PC-3 (cell line): ENCODE data around the gene STX16. TPM values are rescaled to one million over a fixed set of nuclear protein-coding genes. Genes with fewer than 3 reads are reported as not detected.

Experiments
- ATAC-seq: fragments of 200-7000 bp; cut with Tn5 transposase; 2 replicates; pipeline ENCODE4 v1.9.1; 2020; ENCODE audit warnings: mild to moderate bottlenecking, moderate library complexity
- BruUV-seq: library from RNA; stranded (reverse); fragments of 400-500 nt; replicated peaks from 2 replicates; lab custom pipeline; 2021; lab: Mats Ljungman, UMichigan
- CTCF ChIA-PET: fragments of 300-600 bp; sonication (Branson Sonifier 250); formaldehyde crosslinking; loops from one replicate; lab custom pipeline; 2022; ENCODE audit warnings: antibody characterized with exemption; lab: Charles Lee
- POLR2A ChIA-PET: fragments of 300-600 bp; sonication (Branson Sonifier 250); formaldehyde crosslinking; loops from one replicate; lab custom pipeline; 2022; ENCODE audit warnings: antibody characterized with exemption; ENCODE audit not compliant: unreplicated experiment; lab: Charles Lee
- DNase-seq: peaks from one replicate; pipeline ENCODE4 v3.0.0-alpha.2; 2015
- H2AFZ ChIP-seq: fragments of 300-600 bp; sonication (generic); 2 replicates; pipeline ENCODE4 v1.6.0; 2016; ENCODE audit warnings: antibody characterized with exemption, low read length
- H3F3A ChIP-seq: fragments of 300-600 bp; sonication (generic); one replicate; pipeline ENCODE4 v1.6.0; 2017; ENCODE audit warnings: antibody characterized with exemption, low read length, control low read depth, mild to moderate bottlenecking; ENCODE audit not compliant: unreplicated experiment
- H3K27ac ChIP-seq: fragments of 300-600 bp; sonication (generic); 2 replicates; pipeline ENCODE4 v1.5.1; 2016; ENCODE audit warnings: mild to moderate bottlenecking, low read length
- H3K27me3 ChIP-seq: fragments of 300-600 bp; sonication (generic); 2 replicates; pipeline ENCODE4 v1.6.1; 2016; ENCODE audit warnings: low read length, mixed read lengths
- H3K36me3 ChIP-seq: fragments of 300-600 bp; sonication (generic); 2 replicates; pipeline ENCODE4 v1.6.1; 2016; ENCODE audit warnings: low read depth, mixed run types, low read length, mixed read lengths
- H3K4me1 ChIP-seq: fragments of 300-600 bp; sonication (generic); 2 replicates; pipeline ENCODE4 v1.5.1; 2016; ENCODE audit warnings: low read length; ENCODE audit not compliant: insufficient read depth
- H3K4me2 ChIP-seq: fragments of 300-600 bp; sonication (generic); 2 replicates; pipeline ENCODE4 v1.6.0; 2016; ENCODE audit warnings: low read length
- H3K4me3 ChIP-seq: fragments of 300-600 bp; sonication (generic); 2 replicates; pipeline ENCODE4 v1.5.1; 2016; ENCODE audit warnings: mild to moderate bottlenecking, low read length, mixed read lengths
- H3K79me2 ChIP-seq: fragments of 300-600 bp; sonication (generic); 2 replicates; pipeline ENCODE4 v1.6.1; 2017; ENCODE audit warnings: low read length, mixed read lengths
- H3K9ac ChIP-seq: fragments of 300-600 bp; sonication (generic); 2 replicates; pipeline ENCODE4 v1.6.0; 2016; ENCODE audit warnings: mild to moderate bottlenecking, low read length
- H3K9me2 ChIP-seq: fragments of 300-600 bp; sonication (generic); replicated peaks from 2 replicates; pipeline ENCODE4 v1.6.1; 2016; ENCODE audit warnings: mixed run types, low read length, mixed read lengths
- H3K9me3 ChIP-seq: fragments of 300-600 bp; sonication (generic); 2 replicates; pipeline ENCODE4 v1.6.1; 2016; ENCODE audit warnings: low read length, mixed read lengths
- H4K20me1 ChIP-seq: fragments of 300-600 bp; sonication (generic); 2 replicates; pipeline ENCODE4 v1.6.1; 2016; ENCODE audit warnings: low read length, mixed read lengths
- CTCF ChIP-seq: fragments of 300-600 bp; sonication (generic); conservative IDR thresholded peaks from 2 replicates; pipeline ENCODE4 v1.5.1; 2017; ENCODE audit warnings: antibody characterized with exemption, low read depth, mild to moderate bottlenecking, low read length
- EZH2 ChIP-seq: fragments of 300-600 bp; sonication (generic); IDR thresholded peaks from one replicate; pipeline ENCODE4 v1.6.1; 2017; ENCODE audit warnings: antibody characterized with exemption, mild to moderate bottlenecking, low read length; ENCODE audit not compliant: unreplicated experiment
- EZH2phosphoT487 ChIP-seq: fragments of 300-600 bp; sonication (generic); IDR thresholded peaks from 2 replicates; pipeline ENCODE4 v1.6.1; 2018; ENCODE audit warnings: mild to moderate bottlenecking, antibody characterized with exemption, low read length, borderline replicate concordance
- intact Hi-C: fragments of 100-400 bp; cut with micrococcal nuclease; formaldehyde crosslinking; loops from 2 replicates; pipeline ENCODE4 v1.9.0; 2023
- total RNA-seq: library from RNA; depleted of rRNA; stranded (reverse); fragments of >200 nt; gene quantifications from 2 replicates; pipeline ENCODE4 v1.2.3, GENCODE V29; 2014

The STX16 gene
- total RNA-seq, 1 experiment from 2014 or later, result 44.2 TPM

- no TSS peak for BruUV-seq
- no peak for DNase-seq
Measured at GRCh38 chr20:58618351-58619076, 32.6 kb upstream of the STX16 start.

GRCh38 chr20:58619077-58619863 lies 31.8 kb upstream of the STX16 start:
- Histone ChIP-seq H3K4me2 (no peak overlapping the region), H3K9me3 (0 out of 2 replicates have a peak, but pooled peaks cover 7% of the 10 kb centered on the region), H3K36me3 (peaks cover 5% of the 10 kb centered on the region; the same call in 1 of the 2 replicates), H4K20me1 (no peaks in the 10 kb centered on the region), H3K9me2 (no peaks in the 10 kb centered on the region), H3K9ac (no peak overlapping the region), H3F3A (no peaks in the 10 kb centered on the region), H3K4me3 (no peak overlapping the region), H3K4me1 (peaks cover 18% of the 10 kb centered on the region), H3K79me2 (no peaks in the 10 kb centered on the region), H3K27me3 (no peaks in the 10 kb centered on the region), H2AFZ (no peak overlapping the region), H3K27ac (no peak overlapping the region)
- no peak for ATAC-seq
- no TSS peak for BruUV-seq
- TF ChIP-seq EZH2 (no peak), CTCF (no peak), EZH2phosphoT487 (no peak)
- ChIA-PET CTCF (no interaction called here), POLR2A (interaction anchor here (0.5 kb wide), 1 partner anchor 114 kb away, joined by 5 read pairs; no protein-coding TSS in a partner anchor)
- no peak for DNase-seq
- intact Hi-C loops, result no loop called here

More at GRCh38 chr20:58618351-58619076, 32.6 kb upstream of the STX16 start:
- Histone ChIP-seq H3K27ac (no peak overlapping the region), H3K9ac (no peak overlapping the region), H3K79me2 (no peaks in the 10 kb centered on the region), H4K20me1 (no peaks in the 10 kb centered on the region), H3K4me1 (peaks cover 12% of the 10 kb centered on the region), H3K27me3 (no peaks in the 10 kb centered on the region), H3K9me2 (no peaks in the 10 kb centered on the region), H2AFZ (no peak overlapping the region), H3K9me3 (0 out of 2 replicates have a peak, but pooled peaks cover 7% of the 10 kb centered on the region), H3F3A (no peaks in the 10 kb centered on the region), H3K4me2 (no peak overlapping the region), H3K4me3 (no peak overlapping the region), H3K36me3 (peaks cover 5% of the 10 kb centered on the region; the same call in 1 of the 2 replicates)
- ATAC-seq, result no peak
- CTCF ChIA-PET, result no interaction called here
- POLR2A ChIA-PET, result no interaction called here
- intact Hi-C loops, result no loop called here
- TF ChIP-seq EZH2 (no peak), EZH2phosphoT487 (no peak), CTCF (no peak)
